SK-MEL-5 (cell line): Measurements from ENCODE around the gene ENPP3. TPM values are rescaled to one million over a fixed set of nuclear protein-coding genes. Genes with fewer than 3 reads are reported as not detected.

Experiments
- DNase-seq: peaks from one replicate; pipeline ENCODE4 v3.0.0-alpha.2; 2016; ENCODE audit warnings: low read depth, low spot score
- in situ Hi-C: cut with HindIII; loops from 2 replicates; pipeline ENCODE4 v1.10.0; 2016; ENCODE audit warnings: low sequenced_read_pairs, high pct_unique_total_duplicates, low pct_unique_long_range_greater_than_20kb
- polyA plus RNA-seq, 2 experiments: library from polyadenylated mRNA; depleted of rRNA; stranded (reverse); fragments of >200 nt; gene quantifications; 2 replicates each; pipeline ENCODE4 v1.2.3, GENCODE V29; 2015
- total RNA-seq: library from RNA; depleted of rRNA; stranded (reverse); fragments of >200 nt; shearing (Covaris generic); gene quantifications from 2 replicates; pipeline ENCODE4 v1.2.3, GENCODE V29; 2014; rRNA removed

Gene ENPP3
- 0.66 and 1.5 TPM in 2 replicates for total RNA-seq
- polyA plus RNA-seq (2015; cell fraction: cytosol; rRNA removed), result 0.14 and 0.46 TPM in 2 replicates
- polyA plus RNA-seq (2015; cell fraction: nucleus; rRNA removed), result 3.3 and 4.1 TPM in 2 replicates

DNA sequence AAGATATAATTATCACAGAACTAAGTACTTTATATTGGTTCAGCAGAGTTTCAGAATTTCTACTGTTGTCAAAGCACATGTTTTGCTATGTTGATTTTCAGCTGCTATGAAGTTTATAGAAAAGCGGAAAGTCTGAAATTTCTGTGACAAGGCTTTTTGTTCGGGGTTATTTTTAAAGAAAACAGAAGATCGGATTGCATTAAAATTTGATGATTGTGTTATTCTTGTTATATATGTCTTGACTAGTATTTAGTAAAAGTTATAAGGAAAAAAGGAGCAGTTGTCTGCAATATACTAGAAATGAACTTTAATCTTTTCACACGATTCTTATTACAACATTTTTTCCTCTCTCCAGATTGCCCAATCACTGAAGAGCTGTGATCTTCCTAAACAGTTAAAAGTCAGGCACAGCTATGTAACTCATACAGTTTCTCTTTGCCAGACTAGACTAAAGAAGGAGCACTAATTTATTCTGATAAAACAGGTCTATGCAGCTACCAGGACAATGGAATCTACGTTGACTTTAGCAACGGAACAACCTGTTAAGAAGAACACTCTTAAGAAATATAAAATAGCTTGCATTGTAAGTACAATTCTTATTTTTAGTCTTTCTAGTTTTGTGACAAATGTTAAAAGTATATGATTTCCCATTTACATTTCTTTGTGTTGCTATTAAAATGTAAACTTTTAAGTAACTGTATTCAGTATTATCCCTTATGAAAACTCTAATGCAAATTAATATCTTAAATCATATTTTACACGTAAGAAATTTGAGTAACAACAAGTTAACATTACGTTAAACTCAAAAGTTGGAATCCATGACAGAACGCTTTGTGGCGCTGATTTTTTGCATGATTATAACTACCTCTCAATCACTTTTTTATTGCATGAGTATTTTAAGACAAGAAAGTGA, at the start of gene ENPP3:
TSS of gene ENPP3 (plus strand) at position 423 of the 913 bp plus-strand sequence. CDS start at position 506, 83 bp downstream.
- in situ Hi-C loops, result no loop called here
- DNase-seq, result no peak

DNA sequence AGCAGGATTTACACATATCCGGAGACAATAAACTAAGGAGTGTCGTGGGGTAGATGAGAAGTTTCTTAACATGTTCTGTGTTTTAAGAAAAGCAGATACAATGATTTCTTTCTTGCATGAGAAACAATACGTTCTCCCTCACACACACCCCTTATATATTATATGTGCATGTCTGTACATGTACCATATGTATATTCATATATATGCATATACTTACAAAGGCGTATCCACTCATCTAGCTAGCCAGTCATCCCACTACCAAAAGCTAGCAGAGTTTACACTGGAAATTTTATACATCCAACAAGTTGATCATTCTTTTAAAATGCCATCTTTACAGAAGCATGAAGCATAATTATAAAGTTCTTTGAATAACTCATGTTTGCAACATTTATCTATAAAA, 49.2 kb upstream of the ENPP3 start:
- no peak for DNase-seq

DNA sequence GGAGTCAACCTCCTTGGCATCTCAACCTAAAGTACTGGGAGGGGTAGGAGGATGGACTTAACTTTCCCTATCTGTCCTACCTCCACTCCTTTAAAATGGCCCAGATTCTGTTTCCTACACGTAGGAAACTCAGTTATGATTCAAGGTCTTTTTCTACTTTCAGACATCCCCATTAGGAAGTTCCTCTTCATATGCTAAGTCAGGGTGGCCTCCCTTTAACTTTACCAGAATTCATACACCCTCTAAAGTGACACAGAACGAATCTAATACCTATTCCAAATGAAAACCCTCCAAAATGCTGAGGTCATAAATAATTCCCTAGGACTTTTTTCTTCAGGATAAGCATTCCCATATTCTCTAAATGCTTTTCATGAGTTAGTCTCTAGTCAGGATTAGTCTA, 48.5 kb upstream of the ENPP3 start:
- in situ Hi-C loops, result no loop called here
- DNase-seq, result no peak

More for the DNA sequence above, 49.2 kb upstream of the ENPP3 start:
- in situ Hi-C loops, result no loop called here

GRCh38 chr6:131592935-131593334, 44.2 kb upstream of the ENPP3 start:
- DNase-seq, result no peak
- in situ Hi-C loops, result no loop called here

- in situ Hi-C loops, result no loop called here
- no peak for DNase-seq
Observed at GRCh38 chr6:131594074-131594473, 43.0 kb upstream of the ENPP3 start.

GRCh38 chr6:131597446-131597845, 39.7 kb upstream of the ENPP3 start:
- in situ Hi-C loops, result no loop called here
- peak; percentile 35 for DNase-seq

GRCh38 chr6:131600716-131601115, 36.4 kb upstream of the ENPP3 start:
- peak; percentile 7 for DNase-seq
- in situ Hi-C loops, result no loop called here

DNA sequence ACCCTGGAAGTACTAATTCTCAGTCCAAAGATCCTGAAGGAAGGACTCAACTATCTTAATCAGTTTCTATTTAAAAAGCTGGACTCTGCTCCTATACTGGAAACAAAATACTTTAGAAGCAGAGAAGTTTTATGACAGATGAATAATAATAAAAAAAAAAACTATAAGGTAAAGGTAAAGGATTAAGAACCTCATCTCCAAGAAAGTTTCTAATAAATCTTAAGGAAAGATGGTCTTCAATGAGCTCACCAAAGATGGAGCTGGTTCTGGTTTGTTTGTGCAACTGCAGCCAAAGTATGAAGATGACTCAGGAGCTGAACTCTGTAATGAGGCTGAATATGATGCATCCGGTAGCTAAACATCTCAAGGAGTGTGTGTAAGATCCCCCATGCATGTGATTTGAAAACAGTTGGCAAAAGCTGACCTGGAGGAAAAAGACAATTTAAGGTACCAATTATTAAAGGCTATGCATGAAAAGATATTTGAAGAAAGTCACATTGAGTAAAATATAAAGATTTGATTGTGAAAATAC, 34.3 kb upstream of the ENPP3 start:
- in situ Hi-C loops, result no loop called here
- DNase-seq, result no peak

DNA sequence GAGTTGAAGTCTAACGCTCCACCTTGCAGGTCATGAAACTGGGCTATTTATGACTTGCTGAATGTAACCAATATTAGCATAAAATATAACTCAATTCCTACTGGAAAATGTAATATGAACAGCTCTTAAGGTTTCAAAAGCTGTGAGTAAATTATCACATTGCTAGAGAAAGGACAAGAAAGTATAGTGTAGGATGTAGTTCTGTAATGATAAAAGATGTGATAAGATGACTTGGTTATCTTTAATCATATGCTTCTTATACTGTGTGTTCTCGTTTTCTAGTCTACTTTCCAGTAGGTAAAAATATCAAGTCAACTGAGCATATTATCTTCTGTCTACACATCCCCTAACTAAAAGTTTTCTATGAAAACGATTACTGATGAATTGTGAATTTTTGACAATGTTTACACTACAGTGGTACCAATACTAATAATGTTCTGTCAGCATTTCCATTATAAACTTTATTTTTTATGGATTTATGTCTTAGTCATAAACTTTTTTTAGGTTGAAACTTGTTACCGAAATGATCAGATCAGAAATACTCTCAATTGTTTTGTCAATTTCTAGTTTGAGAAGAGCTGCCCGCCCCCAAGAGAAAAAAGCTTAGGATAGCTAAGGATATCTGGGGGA, 23.7 kb upstream of the ENPP3 start:
- DNase-seq, result no peak
- in situ Hi-C loops, result no loop called here

- no peak for DNase-seq
- in situ Hi-C loops, result no loop called here
Observed at GRCh38 chr6:131615275-131615674, 21.8 kb upstream of the ENPP3 start.

DNA sequence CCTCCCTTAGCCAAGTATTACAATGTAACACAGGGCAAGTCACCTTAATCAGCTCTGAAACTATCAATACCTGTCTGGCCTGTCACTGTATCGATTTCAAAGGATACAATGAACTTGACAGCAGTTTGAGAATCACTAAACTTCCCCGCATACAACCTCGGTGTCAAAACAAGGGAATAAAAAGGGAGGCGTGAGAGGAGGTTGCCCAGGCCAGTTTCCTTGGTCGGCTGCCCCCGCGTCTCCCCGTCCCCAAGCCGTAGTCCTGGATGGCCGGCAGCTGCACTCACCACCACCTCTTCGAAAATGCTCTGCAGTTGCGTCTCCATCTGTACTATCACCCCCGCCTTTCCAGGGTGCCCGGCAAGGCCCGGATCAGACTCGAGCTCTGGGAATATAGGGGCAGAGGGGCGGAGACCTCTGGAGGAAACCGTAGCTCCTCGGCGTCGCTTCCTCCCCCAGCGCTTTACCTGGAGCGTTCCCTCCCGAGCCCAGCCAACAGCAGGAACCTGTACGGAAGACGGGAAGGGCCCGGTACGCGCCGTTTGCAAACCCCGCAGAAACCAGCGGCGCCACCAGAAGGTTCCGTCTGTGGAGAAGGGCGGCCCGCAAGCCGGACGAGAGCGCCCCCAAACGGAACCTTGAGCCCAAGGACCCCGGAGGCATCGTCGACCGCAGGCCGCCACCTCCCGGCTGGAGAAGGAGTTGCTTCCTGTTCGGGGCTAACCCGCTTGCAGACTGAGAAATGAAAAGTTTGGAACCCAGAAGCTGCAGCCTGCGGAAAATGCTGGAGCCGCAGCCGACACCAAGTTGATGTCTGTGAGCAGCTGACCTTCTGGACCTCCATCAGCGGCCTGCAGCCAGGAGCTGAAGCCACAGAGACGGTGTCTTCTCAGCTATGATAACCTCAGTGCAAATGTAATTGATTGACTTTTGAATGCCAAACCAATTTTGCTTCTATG, 9.1 kb upstream of the ENPP3 start, which contains the start of gene MED23:
TSS of gene MED23 (minus strand) at position 519 of the 959 bp plus-strand sequence. CDS start at position 326, 193 bp downstream.
- DNase-seq, result peak; percentile 92
- in situ Hi-C loops, result no loop called here

DNA sequence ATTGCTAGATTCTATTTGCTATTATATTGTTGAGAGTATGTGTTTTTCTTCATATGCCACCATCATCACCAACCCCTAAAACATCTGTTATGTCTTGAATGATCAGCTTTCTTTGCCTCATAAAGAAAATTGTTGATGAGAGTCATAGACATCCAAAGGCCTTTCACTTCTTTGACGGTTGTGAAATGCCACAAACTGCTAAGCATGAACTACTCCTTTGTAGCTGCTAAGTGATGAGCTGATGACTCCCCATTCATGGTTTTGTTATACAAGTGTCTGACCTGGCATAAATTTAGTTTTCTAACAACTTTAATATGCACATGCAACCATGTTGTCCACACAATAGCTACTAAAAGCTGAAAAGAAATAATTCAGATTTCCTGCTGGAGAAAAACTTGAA, 8.4 kb upstream of the ENPP3 start:
- in situ Hi-C loops, result no loop called here
- peak; percentile 64 for DNase-seq

DNA sequence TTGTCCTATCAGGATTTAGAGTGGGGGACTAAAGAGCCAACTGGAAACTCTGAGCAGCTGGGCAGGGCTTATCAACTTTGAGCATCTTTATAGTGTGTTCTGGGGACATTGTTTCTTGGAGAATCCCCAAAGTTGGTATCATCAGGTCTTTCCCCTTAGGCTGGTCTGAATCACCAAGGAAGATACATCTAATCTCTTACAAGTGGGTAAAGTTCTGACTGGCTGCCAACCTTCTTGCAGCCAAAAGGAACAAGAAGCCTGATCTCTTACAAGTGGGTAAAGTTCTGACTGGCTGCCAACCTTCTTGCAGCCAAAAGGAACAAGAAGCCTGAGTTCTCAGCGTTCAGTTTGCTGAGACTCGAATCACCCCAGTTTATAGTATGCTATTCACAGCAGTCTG, 7.5 kb upstream of the ENPP3 start:
- no peak for DNase-seq

GRCh38 chr6:131631625-131632289, 5.3 kb upstream of the ENPP3 start:
- DNase-seq, result peak; percentile 91
- in situ Hi-C loops, result no loop called here

More for the DNA sequence above, 7.5 kb upstream of the ENPP3 start:
- in situ Hi-C loops, result no loop called here

DNA sequence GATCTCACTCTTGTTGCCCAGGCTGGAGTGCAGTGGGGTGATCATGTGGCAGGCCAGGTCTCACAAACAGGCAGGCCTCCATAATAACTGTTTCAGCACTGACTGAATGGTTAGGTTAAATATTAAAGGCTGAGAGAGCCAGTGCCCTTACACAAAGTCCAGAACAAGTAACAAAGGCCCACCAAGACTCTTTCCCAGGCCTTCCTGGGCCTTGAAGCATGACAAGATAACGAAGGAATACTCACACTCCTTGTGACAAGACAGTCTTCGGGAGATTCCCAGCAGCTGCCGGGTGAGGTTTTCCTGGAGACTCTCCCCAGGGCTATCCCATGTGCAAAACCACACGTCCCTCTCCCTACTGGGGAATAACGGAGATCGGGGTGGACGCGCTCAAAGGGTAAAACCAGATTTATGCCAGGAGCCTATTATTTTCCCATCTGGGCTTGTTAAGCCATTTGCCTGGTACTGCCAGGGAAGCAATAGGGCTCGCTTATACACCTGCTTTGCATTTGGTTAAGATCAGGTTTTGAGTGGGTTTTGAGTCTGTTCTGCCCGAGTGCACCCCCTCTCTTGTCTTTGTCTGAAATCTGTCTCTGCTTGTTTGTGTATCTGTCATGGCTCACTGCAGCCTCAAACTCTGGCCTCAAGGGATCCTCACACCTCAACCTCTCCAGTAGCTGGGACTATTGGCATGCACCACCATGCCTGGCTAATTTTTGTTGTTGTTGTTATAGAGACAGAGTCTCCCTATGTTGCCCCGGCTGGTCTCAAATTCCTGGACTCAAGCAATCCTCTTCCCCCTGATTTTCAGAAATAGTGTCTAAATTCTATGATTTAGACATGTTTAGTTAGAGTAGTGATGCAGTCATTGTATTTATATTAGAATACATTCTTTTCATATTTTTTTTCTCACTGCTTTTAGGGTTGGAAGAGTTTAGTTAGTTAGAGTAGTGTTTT, 1.4 kb upstream of the ENPP3 start:
- in situ Hi-C loops, result no loop called here
- DNase-seq, result no peak

DNA sequence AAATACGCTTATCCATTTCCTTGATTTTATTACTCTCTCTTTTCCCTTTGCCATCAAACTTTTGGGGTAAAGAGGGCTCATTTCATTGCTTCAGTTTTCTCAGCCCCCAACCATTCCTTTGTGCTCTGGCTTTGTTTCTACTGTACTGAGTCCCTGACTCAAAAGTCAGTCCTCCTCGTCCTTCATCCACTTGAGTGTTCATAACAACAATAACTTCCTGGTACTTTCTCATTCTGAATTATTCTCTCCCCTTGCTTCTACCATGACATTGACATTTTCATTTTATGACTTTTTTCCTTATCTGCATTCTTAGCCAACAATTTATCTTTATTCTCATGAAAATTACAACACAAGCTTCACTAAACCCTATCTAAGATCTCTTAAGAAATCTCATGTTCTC, 911 bp downstream of the ENPP3 start:
- in situ Hi-C loops, result no loop called here
- no peak for DNase-seq
